HL-60 (cell line): ENCODE measurements around the gene PRKCE.

Experiments
- DNase-seq, 2 experiments: peaks; one replicate each; pipeline ENCODE4 v3.0.0-alpha.2; 2010 to 2020; ENCODE audit warnings: low read depth in 1 of 2, low spot score in 1 of 2
- H3K27ac ChIP-seq: fragments of 250-450 bp; sonication (Bioruptor Pico); replicated peaks from 2 replicates; pipeline ENCODE4 v1.5.1; 2020; ENCODE audit warnings: mild to moderate bottlenecking, moderate library complexity
- H3K27me3 ChIP-seq: fragments of 250-450 bp; sonication (Bioruptor Pico); 2 replicates; pipeline ENCODE4 v1.5.1; 2021; ENCODE audit warnings: mild to moderate bottlenecking, moderate library complexity; ENCODE audit not compliant: insufficient read depth, poor library complexity, severe bottlenecking
- H3K4me3 ChIP-seq: replicated peaks from 2 replicates; pipeline ENCODE4 v1.5.1; 2011; ENCODE audit warnings: mild to moderate bottlenecking, control low read depth, low read length; ENCODE audit not compliant: insufficient read depth
- CTCF ChIP-seq: IDR thresholded peaks from one replicate; pipeline ENCODE4 v1.5.1; 2011; ENCODE audit warnings: low read length, control low read depth, inconsistent platforms; ENCODE audit not compliant: insufficient read depth
- GABPA ChIP-seq: IDR thresholded peaks from 2 replicates; pipeline ENCODE4 v1.6.1; 2012; ENCODE audit warnings: low read depth
- POLR2AphosphoS5 ChIP-seq: IDR thresholded peaks from 2 replicates; pipeline ENCODE4 v1.6.1; 2012; ENCODE audit warnings: low read depth
- REST ChIP-seq: IDR thresholded peaks from 2 replicates; pipeline ENCODE4 v1.6.1; 2012; ENCODE audit warnings: low read depth; ENCODE audit not compliant: insufficient replicate concordance
- SPI1 ChIP-seq: IDR thresholded peaks from 2 replicates; pipeline ENCODE4 v1.6.1; 2012; ENCODE audit warnings: low read depth, mild to moderate bottlenecking, borderline replicate concordance

The PRKCE gene

GRCh38 chr2:45851111-45851510, 199.6 kb downstream of the PRKCE start:
- DNase-seq: no peak
- no peak overlapping the region for H3K4me3 ChIP-seq
- no peak overlapping the region for H3K27ac ChIP-seq
- TF ChIP-seq REST: no peak
- no peak for TF ChIP-seq GABPA
- no peak for TF ChIP-seq POLR2AphosphoS5
- TF ChIP-seq CTCF: no peak
- no peak for TF ChIP-seq SPI1
- H3K27me3 ChIP-seq: no peaks in the 10 kb centered on the region

GRCh38 chr2:45851576-45852304, 200.3 kb downstream of the PRKCE start:
- Histone ChIP-seq H3K27me3 (no peaks in the 10 kb centered on the region), H3K27ac (no peak overlapping the region), H3K4me3 (no peak overlapping the region)
- DNase-seq: no peak
- TF ChIP-seq CTCF (no peak), POLR2AphosphoS5 (no peak), SPI1 (no peak), REST (no peak), GABPA (no peak)

- Histone ChIP-seq H3K27ac (no peak overlapping the region), H3K4me3 (no peak overlapping the region), H3K27me3 (no peaks in the 10 kb centered on the region)
- TF ChIP-seq CTCF: no peak
- no peak for TF ChIP-seq SPI1
- TF ChIP-seq GABPA: no peak
- no peak for TF ChIP-seq REST
- no peak for TF ChIP-seq POLR2AphosphoS5
- no peak for DNase-seq
These were observed 201.1 kb downstream of the PRKCE start for GRCh38 chr2:45852450-45853150.
